Central memory CD8-positive, alpha-beta T cell (primary cell): Measurements from ENCODE around the gene FUT6.
"Not testable (repeated sequence)": the region's sequence is repeated elsewhere in the genome, so short reads cannot be mapped to it uniquely, and the experiment has no call there.

ENCODE experiments used
- ATAC-seq: fragments of 150-1000 bp; cut with Tn5 transposase; replicated peaks from 2 replicates; pipeline ENCODE4 v1.10.0; 2022; ENCODE audit warnings: mild to moderate bottlenecking, moderate FRiP score, moderate number of reproducible peaks; ENCODE audit not compliant: poor library complexity, severe bottlenecking; ENCODE audit errors: extremely low read depth
- DNase-seq, 2 donors: peaks; one replicate each; pipeline ENCODE4 v3.0.0; 2021; ENCODE audit warnings: low spot score in 2 of 2
- H3K27ac Mint-ChIP-seq: one replicate; pipeline ENCODE4 v1.8.0; 2022; ENCODE audit warnings: low read depth, mild to moderate bottlenecking, moderate library complexity, mixed read lengths
- H3K27me3 Mint-ChIP-seq: one replicate; pipeline ENCODE4 v1.8.0; 2022; ENCODE audit warnings: mixed read lengths
- H3K36me3 Mint-ChIP-seq: one replicate; pipeline ENCODE4 v1.8.0; 2022; ENCODE audit warnings: mild to moderate bottlenecking, moderate library complexity, mixed read lengths; ENCODE audit not compliant: insufficient read depth
- H3K4me1 Mint-ChIP-seq: one replicate; pipeline ENCODE4 v1.8.0; 2022; ENCODE audit warnings: mixed read lengths
- H3K4me3 Mint-ChIP-seq: one replicate; pipeline ENCODE4 v1.8.0; 2022; ENCODE audit warnings: mild to moderate bottlenecking, moderate library complexity, mixed read lengths
- H3K9me3 Mint-ChIP-seq: one replicate; pipeline ENCODE4 v1.8.0; 2022; ENCODE audit warnings: mixed read lengths

Gene FUT6

DNA sequence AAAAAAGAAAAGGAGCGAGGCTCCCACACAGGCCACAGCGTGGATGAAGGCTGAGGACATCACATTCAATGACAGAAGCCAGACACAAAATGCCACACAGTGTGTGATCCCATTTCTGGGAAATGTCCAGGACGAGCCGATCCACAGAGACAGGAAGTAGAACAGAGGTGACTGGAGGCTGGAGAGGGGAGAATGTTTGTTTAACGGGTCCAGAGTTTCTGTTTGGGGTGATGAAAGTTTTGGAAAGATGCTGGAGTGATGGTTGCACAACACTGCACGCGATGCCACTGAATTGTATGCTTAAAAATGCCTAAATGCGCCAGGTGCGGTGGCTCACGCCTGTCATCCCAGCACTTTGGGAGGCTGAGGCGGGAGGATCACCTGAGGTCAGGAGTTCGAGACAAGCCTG lies 31.5 kb upstream of the FUT6 start:
- H3K4me3 Mint-ChIP-seq = no peak overlapping the region
- no peak overlapping the region for H3K27ac Mint-ChIP-seq
- DNase-seq = no peak
- H3K4me1 Mint-ChIP-seq = no peaks in the 10 kb centered on the region
- H3K27me3 Mint-ChIP-seq = peaks cover 11% of the 10 kb centered on the region
- no peaks in the 10 kb centered on the region for H3K9me3 Mint-ChIP-seq
- ATAC-seq = no peak
- H3K36me3 Mint-ChIP-seq = no peaks in the 10 kb centered on the region

DNA sequence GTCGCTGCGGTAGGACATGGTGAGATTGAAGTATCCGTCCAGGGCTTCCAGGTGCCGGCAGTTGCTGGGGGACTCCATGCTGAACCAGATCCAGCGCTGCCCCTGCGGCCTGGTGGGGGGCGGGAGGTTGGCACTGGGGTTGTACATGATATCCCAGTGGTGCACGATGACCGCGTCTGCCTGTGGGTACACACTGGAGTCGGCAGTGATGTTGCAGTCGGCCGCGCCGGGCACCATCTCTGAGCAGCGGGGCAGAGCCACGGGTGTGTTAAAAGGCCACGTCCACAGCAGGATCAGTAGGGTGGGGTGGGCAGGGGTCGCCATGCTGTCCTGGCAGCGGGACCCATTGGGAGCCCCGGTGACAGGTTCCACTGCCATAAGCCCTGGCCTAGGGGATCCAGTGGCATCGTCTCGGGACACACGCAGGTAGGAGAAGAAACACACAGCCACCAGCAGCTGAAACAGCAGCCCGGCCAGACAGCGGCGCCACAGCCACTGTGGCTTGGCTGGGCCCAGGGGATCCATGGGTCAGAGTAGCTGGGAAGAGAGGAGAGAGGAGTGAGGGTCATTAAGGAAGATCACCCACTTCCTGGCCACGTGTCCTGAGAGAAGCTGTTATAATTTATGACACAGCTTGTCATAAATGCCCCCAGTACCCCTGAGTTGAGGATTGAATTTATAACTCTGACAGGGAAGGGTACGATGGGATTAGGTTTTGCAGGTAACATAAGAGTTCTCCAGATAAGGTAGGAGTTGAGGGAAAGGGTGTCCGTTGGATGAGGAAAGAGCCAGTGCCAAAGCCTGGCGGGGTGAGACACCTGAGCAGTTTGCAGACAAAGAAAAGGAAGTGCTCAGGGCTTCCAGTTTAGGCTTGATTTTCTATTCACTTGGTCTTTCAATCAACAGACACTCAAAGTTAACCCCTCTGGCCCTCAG lies 28.0 kb upstream of the FUT6 start:
- no peak overlapping the region for H3K27ac Mint-ChIP-seq
- no peaks in the 10 kb centered on the region for H3K4me1 Mint-ChIP-seq
- ATAC-seq = no peak

DNA sequence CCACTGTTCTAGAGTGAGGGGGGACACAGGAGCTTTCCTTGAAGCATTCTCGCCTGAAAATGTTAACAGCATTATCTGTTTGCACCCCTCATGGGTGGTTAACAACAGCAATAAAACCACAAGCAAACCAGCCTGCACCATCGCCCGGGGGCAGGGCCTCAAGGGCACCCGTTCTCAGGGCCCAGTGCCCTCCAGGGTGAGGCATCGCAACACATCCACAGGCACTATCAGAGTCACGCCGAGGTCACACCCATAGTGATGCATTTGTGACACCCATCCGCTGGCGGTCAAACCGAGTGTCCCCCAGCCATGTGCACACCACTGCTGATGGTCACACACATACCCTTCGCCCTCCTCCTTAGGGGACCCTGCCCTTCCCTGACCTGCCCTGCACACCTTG lies 26.3 kb upstream of the FUT6 start:
- H3K36me3 Mint-ChIP-seq = peaks cover 4% of the 10 kb centered on the region
- no peak for ATAC-seq
- peaks cover 37% of the 10 kb centered on the region for H3K27me3 Mint-ChIP-seq
- H3K27ac Mint-ChIP-seq = no peak overlapping the region
- no peak overlapping the region for H3K4me3 Mint-ChIP-seq
- no peaks in the 10 kb centered on the region for H3K9me3 Mint-ChIP-seq
- H3K4me1 Mint-ChIP-seq = no peaks in the 10 kb centered on the region
- no peak for DNase-seq

More for the DNA sequence above, 28.0 kb upstream of the FUT6 start:
- Mint-ChIP-seq H3K9me3 (no peaks in the 10 kb centered on the region), H3K4me3 (no peak overlapping the region), H3K36me3 (peaks cover 4% of the 10 kb centered on the region), H3K27me3 (peaks cover 26% of the 10 kb centered on the region)
- DNase-seq = no peak

DNA sequence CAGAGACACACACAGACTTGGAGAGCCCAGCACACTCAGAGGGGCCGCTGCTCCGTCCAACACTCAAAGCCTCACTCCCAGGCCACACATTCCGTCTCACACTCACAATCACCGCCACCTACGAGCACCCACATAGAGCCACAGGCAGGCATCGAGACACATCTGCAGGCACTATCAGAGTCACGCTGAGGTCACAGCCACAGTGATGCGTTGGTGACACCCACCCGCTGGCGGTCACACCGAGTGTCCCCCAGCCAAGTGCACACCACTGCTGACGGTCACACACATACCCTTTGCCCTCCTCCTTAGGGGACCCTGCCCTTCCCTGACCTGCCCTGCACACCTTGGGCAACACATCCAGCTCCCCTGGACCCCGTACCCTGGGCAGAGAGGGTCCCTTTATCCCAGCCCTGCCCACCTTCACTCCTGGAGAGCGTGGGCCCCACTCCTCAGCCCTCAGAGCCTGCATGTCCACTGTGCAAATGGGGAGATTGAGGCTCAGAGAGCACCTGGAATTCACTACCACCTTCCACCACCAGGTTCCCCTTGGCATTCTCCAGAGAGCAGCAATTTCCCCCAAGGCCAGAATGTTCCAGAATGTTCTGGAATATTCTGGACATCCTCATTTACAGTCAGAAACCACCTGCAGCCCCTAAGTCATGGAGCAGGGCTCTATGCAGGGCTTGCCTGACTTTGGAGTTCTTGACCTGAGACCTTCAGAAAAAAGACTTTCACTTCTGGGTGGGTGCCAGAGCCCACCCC lies 25.4 kb upstream of the FUT6 start:
- Mint-ChIP-seq H3K36me3 (peaks cover 4% of the 10 kb centered on the region), H3K4me1 (no peaks in the 10 kb centered on the region), H3K9me3 (no peaks in the 10 kb centered on the region), H3K27ac (no peak overlapping the region), H3K27me3 (peaks cover 37% of the 10 kb centered on the region), H3K4me3 (no peak overlapping the region)
- ATAC-seq = no peak
- DNase-seq = no peak

DNA sequence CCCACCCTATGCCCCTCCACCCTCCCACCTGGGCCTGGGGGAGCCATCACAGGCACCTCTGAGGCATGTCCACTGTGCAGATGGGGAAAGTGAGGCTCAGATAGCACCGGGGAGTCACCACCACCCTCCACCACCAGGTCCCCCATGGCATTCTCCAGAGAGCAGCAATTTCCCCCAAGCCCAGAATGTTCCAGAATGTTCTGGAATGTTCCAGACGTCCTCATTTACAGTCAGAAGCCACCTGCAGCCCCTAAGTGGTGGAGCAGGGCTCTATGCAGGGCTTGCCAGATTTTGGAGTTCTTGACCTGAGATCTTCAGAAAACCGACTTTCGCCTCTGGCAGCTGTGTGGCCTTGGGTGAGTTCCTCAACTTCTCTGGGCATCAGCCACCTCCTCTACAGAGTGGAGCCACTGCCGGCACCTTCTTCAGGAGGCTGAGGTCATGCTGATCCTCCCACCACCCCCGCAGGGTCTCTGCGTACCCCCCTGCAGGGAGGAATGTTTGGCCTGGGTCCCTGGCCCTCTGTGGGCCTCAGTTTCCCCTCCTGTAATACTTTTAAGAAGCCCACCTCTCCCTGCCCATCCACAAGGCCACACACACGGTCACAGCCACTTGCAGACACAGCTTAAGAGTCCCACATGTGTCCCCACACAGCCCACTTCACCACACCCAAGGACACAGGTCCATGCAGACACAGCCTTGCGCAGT lies 24.7 kb upstream of the FUT6 start:
- Mint-ChIP-seq H3K36me3 (peaks cover 4% of the 10 kb centered on the region), H3K4me3 (no peak overlapping the region), H3K9me3 (no peaks in the 10 kb centered on the region), H3K4me1 (no peaks in the 10 kb centered on the region), H3K27ac (no peak overlapping the region), H3K27me3 (peaks cover 37% of the 10 kb centered on the region)
- no peak for ATAC-seq
- no peak for DNase-seq

DNA sequence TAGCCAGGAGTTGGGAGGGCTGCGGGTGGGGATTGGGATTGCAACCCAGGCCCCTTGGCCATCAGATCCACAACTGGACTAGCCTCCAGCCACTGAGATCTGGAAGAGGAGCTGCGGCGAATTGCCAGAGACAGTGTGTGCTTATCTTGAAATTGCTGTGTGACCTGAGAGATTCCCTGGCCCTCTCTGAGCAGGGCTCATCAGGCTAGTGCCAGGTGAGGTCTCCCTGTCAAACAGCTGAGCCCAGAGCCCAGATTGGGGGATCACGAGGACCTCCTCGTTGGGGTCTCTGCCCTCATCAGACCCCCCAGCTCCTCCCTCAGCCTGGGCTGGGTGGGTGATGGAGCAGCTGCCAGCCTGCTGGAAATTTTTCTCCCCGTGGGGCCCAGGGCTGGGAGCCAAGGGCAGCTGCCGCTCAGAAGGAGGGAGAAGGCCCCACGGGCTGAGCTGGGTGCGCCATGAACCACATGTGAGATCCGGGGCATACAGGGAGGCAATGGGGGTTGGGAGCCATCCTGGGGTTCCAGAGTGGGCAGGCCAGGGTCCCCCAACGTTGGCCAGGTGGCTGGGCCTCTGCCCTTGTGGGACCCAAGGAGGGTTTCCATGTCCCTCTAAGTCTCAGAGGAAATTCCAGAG lies 23.6 kb upstream of the FUT6 start:
- Mint-ChIP-seq H3K36me3 (peaks cover 4% of the 10 kb centered on the region), H3K27ac (no peak overlapping the region), H3K9me3 (no peaks in the 10 kb centered on the region), H3K4me1 (no peaks in the 10 kb centered on the region), H3K4me3 (no peak overlapping the region), H3K27me3 (peaks cover 35% of the 10 kb centered on the region)
- DNase-seq (no peak), ATAC-seq (no peak)

DNA sequence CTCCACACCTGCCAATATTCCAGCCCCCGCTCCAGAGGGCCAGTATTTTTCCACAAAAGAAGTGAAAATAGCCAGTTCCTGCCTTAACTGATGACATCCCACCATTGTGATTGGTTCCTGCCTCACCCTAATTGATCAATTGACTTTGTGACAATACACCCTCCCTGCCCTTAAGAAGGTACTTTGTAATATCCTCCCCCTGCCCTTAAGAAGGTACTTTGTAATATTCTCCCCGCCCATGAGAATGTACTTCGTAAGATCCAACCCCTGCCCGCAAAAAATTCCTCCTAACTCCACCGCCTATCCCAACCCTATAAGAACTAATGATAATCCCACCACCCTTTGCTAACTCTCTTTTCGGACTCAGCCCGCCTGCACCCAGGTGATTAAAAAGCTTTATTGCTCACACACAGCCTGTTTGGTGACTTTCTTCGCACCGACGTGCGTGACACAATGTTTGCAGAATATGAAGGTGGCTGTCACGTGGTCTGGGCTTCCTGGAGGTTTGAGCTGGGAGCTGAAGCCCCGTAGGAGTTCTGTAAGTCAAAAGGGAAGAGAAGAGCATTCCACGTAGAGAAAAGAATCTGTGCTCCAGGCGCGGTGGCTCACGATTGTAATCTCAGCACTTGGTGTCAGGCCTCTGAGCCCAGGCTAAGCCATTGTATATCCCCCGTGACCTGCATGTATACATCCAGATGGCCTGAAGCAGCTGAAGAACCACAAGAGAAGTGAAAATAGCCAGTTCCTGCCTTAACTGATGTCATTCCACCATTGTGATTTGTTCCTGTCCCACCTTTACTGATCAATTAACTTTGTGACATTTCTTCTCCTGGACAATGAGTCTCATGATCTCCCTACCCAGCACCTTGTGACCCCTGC lies 17.9 kb upstream of the FUT6 start:
- H3K4me3 Mint-ChIP-seq = no peak overlapping the region
- no peaks in the 10 kb centered on the region for H3K9me3 Mint-ChIP-seq
- H3K27ac Mint-ChIP-seq = no peak overlapping the region
- peaks cover 10% of the 10 kb centered on the region for H3K27me3 Mint-ChIP-seq
- ATAC-seq (no peak), DNase-seq (no peak)
- no peaks in the 10 kb centered on the region for H3K4me1 Mint-ChIP-seq
- H3K36me3 Mint-ChIP-seq = no peaks in the 10 kb centered on the region

DNA sequence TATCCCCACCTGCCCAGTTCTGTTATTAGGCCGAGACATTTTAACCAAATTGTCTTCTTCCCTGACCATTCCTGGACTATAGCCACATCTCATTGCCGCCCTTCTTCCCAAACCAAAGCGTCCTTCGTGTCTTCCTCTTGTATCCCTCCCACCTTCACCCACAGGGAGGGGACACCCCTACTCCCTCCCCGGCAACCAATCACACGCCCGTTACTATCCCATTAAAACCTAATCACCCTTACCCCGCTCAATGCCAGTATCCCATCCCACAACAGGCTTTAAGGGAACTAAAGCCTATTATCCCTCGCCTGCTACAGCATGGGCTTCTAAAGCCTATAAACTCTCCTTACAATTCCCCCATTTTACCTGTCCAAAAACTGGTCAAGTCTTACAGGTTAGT lies 15.6 kb upstream of the FUT6 start:
- not testable (repeated sequence) for H3K36me3 Mint-ChIP-seq, DNase-seq, H3K9me3 Mint-ChIP-seq, H3K4me1 Mint-ChIP-seq, ATAC-seq, H3K4me3 Mint-ChIP-seq, H3K27me3 Mint-ChIP-seq, H3K27ac Mint-ChIP-seq

DNA sequence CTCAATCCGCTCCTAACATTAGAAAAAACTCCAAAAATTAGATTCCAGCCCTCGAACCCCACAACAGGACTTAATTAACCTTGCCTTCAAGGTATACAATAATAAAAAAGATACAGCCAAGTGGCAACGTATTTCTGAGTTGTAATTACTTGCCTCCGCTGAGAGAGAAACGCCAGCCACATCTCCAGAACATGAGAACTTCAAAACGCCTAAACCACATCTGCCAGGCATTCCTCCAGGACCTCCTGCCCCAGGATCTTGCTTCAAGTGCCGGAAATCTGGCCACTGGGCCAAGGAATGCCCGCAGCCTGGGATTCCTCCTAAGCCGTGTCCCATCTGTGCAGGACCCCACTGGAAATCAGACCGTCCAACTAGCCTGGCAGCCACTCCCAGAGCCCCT lies 14.6 kb upstream of the FUT6 start:
- ATAC-seq, H3K9me3 Mint-ChIP-seq, H3K36me3 Mint-ChIP-seq, H3K27me3 Mint-ChIP-seq, H3K27ac Mint-ChIP-seq, H3K4me3 Mint-ChIP-seq, H3K4me1 Mint-ChIP-seq, DNase-seq: not testable (repeated sequence)

DNA sequence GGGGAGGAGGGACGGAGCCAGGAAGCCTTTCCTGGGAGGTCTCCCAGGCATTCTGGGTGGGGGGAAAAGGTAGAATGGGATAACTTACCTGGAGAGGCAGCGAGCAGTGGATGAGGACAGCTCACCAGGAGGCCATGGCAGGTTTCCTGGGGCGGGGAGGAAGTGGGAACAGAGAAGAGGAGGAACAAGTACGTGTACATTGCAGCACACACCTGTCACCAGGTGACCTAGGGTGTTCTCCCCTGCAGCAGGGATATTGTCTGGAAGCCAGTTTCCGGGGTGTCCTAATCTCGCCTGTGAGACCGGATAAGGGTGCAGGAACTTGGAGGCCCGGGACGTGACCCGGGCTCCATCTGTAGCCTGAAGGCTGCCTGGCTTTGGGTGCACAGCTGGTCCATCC lies 11.8 kb upstream of the FUT6 start, which contains the start of gene FUT3:
FUT3 (minus strand) TSS at position 148 of the 400 bp plus-strand sequence.
- Mint-ChIP-seq H3K9me3 (no peaks in the 10 kb centered on the region), H3K4me1 (no peaks in the 10 kb centered on the region), H3K27ac (no peak within 1 kb of the TSS), H3K36me3 (no peaks in the 10 kb centered on the region), H3K4me3 (no peak within 1 kb of the TSS), H3K27me3 (no peaks in the 10 kb centered on the region)
- no peak for ATAC-seq
- no peak for DNase-seq

DNA sequence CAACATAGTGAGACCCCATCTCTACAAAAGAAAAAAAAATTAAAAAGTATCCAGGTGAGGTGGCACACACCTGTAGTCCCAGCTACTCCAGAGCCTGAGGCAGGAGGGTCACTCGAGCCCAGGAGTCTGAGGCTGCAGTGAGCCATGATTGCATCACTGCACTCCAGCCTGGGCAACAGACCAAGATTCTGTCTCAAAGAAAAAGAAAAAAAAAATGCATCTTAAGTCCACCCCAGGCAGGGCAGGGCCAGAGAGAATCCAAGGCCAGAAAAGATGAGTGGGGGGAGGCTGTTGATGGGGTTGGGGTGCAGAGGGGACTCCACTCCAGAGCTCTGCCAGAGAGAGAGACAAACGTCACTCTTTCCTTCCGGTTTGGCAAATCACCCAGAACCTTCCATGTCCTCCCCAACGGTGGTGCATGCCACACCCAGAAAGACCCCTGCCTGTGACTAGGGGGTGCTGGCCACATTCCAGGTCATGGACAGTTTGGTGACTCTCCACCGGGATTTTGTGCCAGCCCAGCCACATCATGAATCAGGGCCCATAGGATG lies 11.3 kb upstream of the FUT6 start:
- Mint-ChIP-seq H3K27ac (no peak overlapping the region), H3K27me3 (no peaks in the 10 kb centered on the region), H3K4me1 (no peaks in the 10 kb centered on the region), H3K9me3 (no peaks in the 10 kb centered on the region), H3K4me3 (no peak overlapping the region), H3K36me3 (no peaks in the 10 kb centered on the region)
- no peak for ATAC-seq
- DNase-seq = no peak
